ENCODE data around the gene CDHR1.

- no peak for TF ChIP-seq SNAI2 (CRISPR knock-in tag; IDR thresholded peaks at IDR 0.05)
- TF ChIP-seq, protein P1, sequence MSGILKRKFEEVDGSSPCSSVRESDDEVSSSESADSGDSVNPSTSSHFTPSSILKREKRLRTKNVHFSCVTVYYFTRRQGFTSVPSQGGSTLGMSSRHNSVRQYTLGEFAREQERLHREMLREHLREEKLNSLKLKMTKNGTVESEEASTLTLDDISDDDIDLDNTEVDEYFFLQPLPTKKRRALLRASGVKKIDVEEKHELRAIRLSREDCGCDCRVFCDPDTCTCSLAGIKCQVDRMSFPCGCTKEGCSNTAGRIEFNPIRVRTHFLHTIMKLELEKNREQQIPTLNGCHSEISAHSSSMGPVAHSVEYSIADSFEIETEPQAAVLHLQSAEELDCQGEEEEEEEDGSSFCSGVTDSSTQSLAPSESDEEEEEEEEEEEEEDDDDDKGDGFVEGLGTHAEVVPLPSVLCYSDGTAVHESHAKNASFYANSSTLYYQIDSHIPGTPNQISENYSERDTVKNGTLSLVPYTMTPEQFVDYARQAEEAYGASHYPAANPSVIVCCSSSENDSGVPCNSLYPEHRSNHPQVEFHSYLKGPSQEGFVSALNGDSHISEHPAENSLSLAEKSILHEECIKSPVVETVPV (CRISPR knock-in tag; IDR thresholded peaks at IDR 0.05), result no peak
- TF ChIP-seq ARNTL (CRISPR knock-in tag; IDR thresholded peaks at IDR 0.05; ENCODE audit: borderline replicate concordance, low read depth), result no peak
- no peak for TF ChIP-seq PATZ1 (CRISPR knock-in tag; IDR thresholded peaks at IDR 0.05; ENCODE audit: borderline replicate concordance)
These were observed 49.4 kb downstream of the CDHR1 start for GRCh38 chr10:84243759-84244158.

All from SK-N-SH treated with all-trans-retinoic acid at 6 μM for 48 hours (cell line).